Endothelial cell (in vitro differentiated cells): ENCODE data around the gene NECTIN1. TPM values are rescaled to one million over a fixed set of nuclear protein-coding genes. Genes with fewer than 3 reads are reported as not detected.

ENCODE experiments used
- DNase-seq: peaks from one replicate; pipeline ENCODE4 v3.0.0; 2021; ENCODE audit warnings: low spot score
- H3K27ac Mint-ChIP-seq: one replicate; pipeline ENCODE4 v1.8.0; 2021; ENCODE audit warnings: mixed read lengths, inconsistent platforms; ENCODE audit not compliant: unreplicated experiment
- H3K27me3 Mint-ChIP-seq: one replicate; pipeline ENCODE4 v1.8.0; 2021; ENCODE audit warnings: mild to moderate bottlenecking, moderate library complexity, mixed read lengths, inconsistent platforms; ENCODE audit not compliant: unreplicated experiment
- H3K36me3 Mint-ChIP-seq: one replicate; pipeline ENCODE4 v1.8.0; 2021; ENCODE audit warnings: mild to moderate bottlenecking, low read depth, mixed read lengths, inconsistent platforms; ENCODE audit not compliant: unreplicated experiment
- H3K4me1 Mint-ChIP-seq: one replicate; pipeline ENCODE4 v1.8.0; 2021; ENCODE audit warnings: mild to moderate bottlenecking, mixed read lengths, inconsistent platforms; ENCODE audit not compliant: unreplicated experiment
- H3K4me3 Mint-ChIP-seq: one replicate; pipeline ENCODE4 v1.8.0; 2021; ENCODE audit warnings: mild to moderate bottlenecking, mixed read lengths, inconsistent platforms; ENCODE audit not compliant: unreplicated experiment
- H3K9me3 Mint-ChIP-seq: one replicate; pipeline ENCODE4 v1.8.0; 2021; ENCODE audit warnings: mixed read lengths, inconsistent platforms; ENCODE audit not compliant: unreplicated experiment
- CTCF ChIP-seq: fragments of 200-600 bp; sonication (generic); IDR thresholded peaks from one replicate; pipeline ENCODE4 v1.5.0; 2021; ENCODE audit warnings: antibody characterized with exemption; ENCODE audit not compliant: unreplicated experiment
- total RNA-seq: library from RNA; stranded (reverse); fragmentation: NEBNext Ultra II Directional; extraction: Animal tissue kit (Norgen Biotek cat#: 25700); gene quantifications from one replicate; pipeline ENCODE4 v1.2.1, GENCODE V29; 2021; ENCODE audit not compliant: unreplicated experiment

NECTIN1 gene
- total RNA-seq, 1 donor from 2014 or later, result 17.9 TPM

- Mint-ChIP-seq H3K4me1 (peaks cover 2% of the 10 kb centered on the region), H3K36me3 (peaks cover 8% of the 10 kb centered on the region), H3K9me3 (no peaks in the 10 kb centered on the region), H3K4me3 (no peak overlapping the region), H3K27me3 (peaks cover 13% of the 10 kb centered on the region), H3K27ac (no peak overlapping the region)
- DNase-seq, result no peak
- no peak for TF ChIP-seq CTCF
Measured at GRCh38 chr11:119669487-119669886, 59.5 kb downstream of the NECTIN1 start.

- TF ChIP-seq CTCF, result no peak
- no peaks in the 10 kb centered on the region for H3K36me3 Mint-ChIP-seq
- H3K4me3 Mint-ChIP-seq, result no peak overlapping the region
- H3K4me1 Mint-ChIP-seq, result peaks cover 4% of the 10 kb centered on the region
- no peak overlapping the region for H3K27ac Mint-ChIP-seq
- peaks cover 14% of the 10 kb centered on the region for H3K27me3 Mint-ChIP-seq
- DNase-seq, result no peak
- no peaks in the 10 kb centered on the region for H3K9me3 Mint-ChIP-seq
Measured at GRCh38 chr11:119668676-119669075, 60.3 kb downstream of the NECTIN1 start.

GRCh38 chr11:119666463-119667131 lies 62.4 kb downstream of the NECTIN1 start:
- peaks cover 16% of the 10 kb centered on the region for H3K27me3 Mint-ChIP-seq
- H3K36me3 Mint-ChIP-seq, result no peaks in the 10 kb centered on the region
- DNase-seq, result peak; percentile 90
- H3K9me3 Mint-ChIP-seq, result no peaks in the 10 kb centered on the region
- H3K4me1 Mint-ChIP-seq, result peaks cover 9% of the 10 kb centered on the region
- no peak overlapping the region for H3K4me3 Mint-ChIP-seq
- no peak overlapping the region for H3K27ac Mint-ChIP-seq
- TF ChIP-seq CTCF, result peak; percentile 86

- H3K27ac Mint-ChIP-seq, result no peak overlapping the region
- no peaks in the 10 kb centered on the region for H3K36me3 Mint-ChIP-seq
- H3K27me3 Mint-ChIP-seq, result peaks cover 16% of the 10 kb centered on the region
- DNase-seq, result no peak
- H3K9me3 Mint-ChIP-seq, result no peaks in the 10 kb centered on the region
- H3K4me3 Mint-ChIP-seq, result no peak overlapping the region
- TF ChIP-seq CTCF, result no peak
- peaks cover 7% of the 10 kb centered on the region for H3K4me1 Mint-ChIP-seq
Measured at GRCh38 chr11:119666061-119666460, 62.9 kb downstream of the NECTIN1 start.

GRCh38 chr11:119664701-119665420 lies 64.1 kb downstream of the NECTIN1 start:
- Mint-ChIP-seq H3K27me3 (peaks cover 16% of the 10 kb centered on the region), H3K9me3 (no peaks in the 10 kb centered on the region), H3K36me3 (no peaks in the 10 kb centered on the region), H3K27ac (no peak overlapping the region), H3K4me1 (peaks cover 7% of the 10 kb centered on the region), H3K4me3 (no peak overlapping the region)
- no peak for DNase-seq
- TF ChIP-seq CTCF, result no peak
